CD4-positive, alpha-beta T cell (primary cell): ENCODE results near the gene TLR8. TPM values are rescaled to one million over a fixed set of nuclear protein-coding genes. Genes with fewer than 3 reads are reported as not detected.

Experiments
- ATAC-seq: fragments of 200-7000 bp; cut with Tn5 transposase; one replicate; pipeline ENCODE4 v1.10.0; 2022; ENCODE audit warnings: mild to moderate bottlenecking; ENCODE audit not compliant: poor library complexity
- CTCF ChIA-PET: fragments of 350-600 bp; sonication (Branson Sonifier 250); formaldehyde crosslinking; loops from one replicate; lab custom pipeline; 2021; ENCODE audit warnings: antibody characterized with exemption, inconsistent platforms; lab: Charles Lee
- POLR2A ChIA-PET: fragments of 350-600 bp; sonication (Branson Sonifier 250); formaldehyde crosslinking; loops from one replicate; lab custom pipeline; 2021; ENCODE audit warnings: antibody characterized with exemption, inconsistent platforms; lab: Charles Lee
- DNase-seq, 14 experiments: peaks; one replicate each; pipeline ENCODE4 v3.0.0-alpha.2; 2013 to 2020; ENCODE audit warnings: mixed read lengths in 2 of 14
- H3K27ac ChIP-seq, 2 donors: one replicate each; pipeline versions ENCODE4 v1.5.1 to v1.7.0; 2013; ENCODE audit warnings: low read length in 2 of 2, low read depth in 1 of 2, mild to moderate bottlenecking in 1 of 2
- H3K27me3 ChIP-seq, 2 experiments: 1 replicate in 1 of 2; 2 replicates in 1 of 2; pipeline versions ENCODE4 v1.6.1 to v1.7.0; 2013; ENCODE audit warnings: low read length in 2 of 2, control low read depth in 1 of 2, mild to moderate bottlenecking in 1 of 2, moderate library complexity in 1 of 2; ENCODE audit not compliant: insufficient read depth in 2 of 2, control insufficient read depth in 1 of 2
- H3K36me3 ChIP-seq: one replicate; pipeline ENCODE4 v1.6.1; 2013; ENCODE audit warnings: low read length, control low read depth; ENCODE audit not compliant: insufficient read depth
- H3K4me1 ChIP-seq: one replicate; pipeline ENCODE4 v1.6.1; 2013; ENCODE audit warnings: low read length, control low read depth; ENCODE audit not compliant: insufficient read depth
- H3K4me3 ChIP-seq: one replicate; pipeline ENCODE4 v1.5.1; 2013; ENCODE audit warnings: mild to moderate bottlenecking, low read length, moderate library complexity
- H3K9me3 ChIP-seq, 2 experiments: 1 replicate in 1 of 2; 2 replicates in 1 of 2; pipeline versions ENCODE4 v1.6.1 to v1.7.0; 2013; ENCODE audit warnings: low read length in 2 of 2, mild to moderate bottlenecking in 2 of 2, control low read depth in 1 of 2, moderate library complexity in 1 of 2; ENCODE audit not compliant: control insufficient read depth in 1 of 2, insufficient read depth in 1 of 2
- H3K27ac Mint-ChIP-seq: one replicate; pipeline ENCODE4 v1.8.0; 2020; ENCODE audit warnings: mixed read lengths
- H3K27me3 Mint-ChIP-seq: one replicate; pipeline ENCODE4 v1.8.0; 2021; ENCODE audit warnings: mixed read lengths
- H3K36me3 Mint-ChIP-seq: one replicate; pipeline ENCODE4 v1.8.0; 2021; ENCODE audit warnings: low read depth, mixed read lengths
- H3K4me1 Mint-ChIP-seq: one replicate; pipeline ENCODE4 v1.8.0; 2021; ENCODE audit warnings: low read depth, mixed read lengths
- H3K4me3 Mint-ChIP-seq: one replicate; pipeline ENCODE4 v1.8.0; 2020; ENCODE audit warnings: mild to moderate bottlenecking, mixed read lengths
- H3K9me3 Mint-ChIP-seq: one replicate; pipeline ENCODE4 v1.8.0; 2020; ENCODE audit warnings: mixed read lengths
- intact Hi-C, 2 experiments: fragments of 100-400 bp; cut with DNase I in 1 of 2; cut with micrococcal nuclease in 1 of 2; formaldehyde crosslinking; loops; one replicate each; pipeline versions ENCODE4 v1.15.1 to v1.9.0; 2023 to 2025; cut with DNase I, micrococcal nuclease
- total RNA-seq, 174 experiments: library from RNA in 2 of 174; stranded (reverse) in 2 of 174; gene quantifications; one replicate each; pipeline ENCODE4 v1.2.3 and lab custom pipeline; 2021 to 2026
- TF ChIP-seq, protein P1 (sequence below): fragments of 200-600 bp; IDR thresholded peaks from one replicate; pipeline ENCODE4 v1.8.0; 2022; ENCODE audit warnings: antibody characterized with exemption, mild to moderate bottlenecking

Gene TLR8
- total RNA-seq, 2 experiments from 2014 or later, result 0.08 TPM

DNA sequence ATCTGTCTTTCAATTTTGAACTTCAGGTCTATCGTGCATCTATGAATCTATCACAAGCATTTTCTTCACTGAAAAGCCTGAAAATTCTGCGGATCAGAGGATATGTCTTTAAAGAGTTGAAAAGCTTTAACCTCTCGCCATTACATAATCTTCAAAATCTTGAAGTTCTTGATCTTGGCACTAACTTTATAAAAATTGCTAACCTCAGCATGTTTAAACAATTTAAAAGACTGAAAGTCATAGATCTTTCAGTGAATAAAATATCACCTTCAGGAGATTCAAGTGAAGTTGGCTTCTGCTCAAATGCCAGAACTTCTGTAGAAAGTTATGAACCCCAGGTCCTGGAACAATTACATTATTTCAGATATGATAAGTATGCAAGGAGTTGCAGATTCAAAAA, 19.9 kb upstream of the TLR8 start:
- Histone ChIP-seq H3K27me3 (no peaks in the 10 kb centered on the region), H3K27ac (no peak overlapping the region), H3K9me3 (no peaks in the 10 kb centered on the region), H3K36me3 (no peaks in the 10 kb centered on the region), H3K4me3 (no peak overlapping the region), H3K4me1 (peaks cover 4% of the 10 kb centered on the region)
- ChIA-PET CTCF (no interaction called here), POLR2A (no interaction called here)
- Mint-ChIP-seq H3K4me3 (no peak overlapping the region), H3K36me3 (no peaks in the 10 kb centered on the region), H3K4me1 (peaks cover 22% of the 10 kb centered on the region), H3K27ac (no peak overlapping the region), H3K9me3 (no peaks in the 10 kb centered on the region), H3K27me3 (no peaks in the 10 kb centered on the region)
- intact Hi-C loops, result no loop called here
- TF ChIP-seq, protein P1, sequence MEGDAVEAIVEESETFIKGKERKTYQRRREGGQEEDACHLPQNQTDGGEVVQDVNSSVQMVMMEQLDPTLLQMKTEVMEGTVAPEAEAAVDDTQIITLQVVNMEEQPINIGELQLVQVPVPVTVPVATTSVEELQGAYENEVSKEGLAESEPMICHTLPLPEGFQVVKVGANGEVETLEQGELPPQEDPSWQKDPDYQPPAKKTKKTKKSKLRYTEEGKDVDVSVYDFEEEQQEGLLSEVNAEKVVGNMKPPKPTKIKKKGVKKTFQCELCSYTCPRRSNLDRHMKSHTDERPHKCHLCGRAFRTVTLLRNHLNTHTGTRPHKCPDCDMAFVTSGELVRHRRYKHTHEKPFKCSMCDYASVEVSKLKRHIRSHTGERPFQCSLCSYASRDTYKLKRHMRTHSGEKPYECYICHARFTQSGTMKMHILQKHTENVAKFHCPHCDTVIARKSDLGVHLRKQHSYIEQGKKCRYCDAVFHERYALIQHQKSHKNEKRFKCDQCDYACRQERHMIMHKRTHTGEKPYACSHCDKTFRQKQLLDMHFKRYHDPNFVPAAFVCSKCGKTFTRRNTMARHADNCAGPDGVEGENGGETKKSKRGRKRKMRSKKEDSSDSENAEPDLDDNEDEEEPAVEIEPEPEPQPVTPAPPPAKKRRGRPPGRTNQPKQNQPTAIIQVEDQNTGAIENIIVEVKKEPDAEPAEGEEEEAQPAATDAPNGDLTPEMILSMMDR, result no peak
- DNase-seq (no peak), ATAC-seq (no peak)

- ChIA-PET CTCF (no interaction called here), POLR2A (no interaction called here)
- Histone ChIP-seq H3K4me1 (peaks cover 4% of the 10 kb centered on the region), H3K4me3 (no peak overlapping the region), H3K9me3 (no peaks in the 10 kb centered on the region), H3K27me3 (no peaks in the 10 kb centered on the region), H3K36me3 (no peaks in the 10 kb centered on the region), H3K27ac (no peak overlapping the region)
- H3K9me3 Mint-ChIP-seq, result no peaks in the 10 kb centered on the region
- H3K4me3 Mint-ChIP-seq, result no peak overlapping the region
- DNase-seq (no peak), ATAC-seq (no peak)
- H3K27ac Mint-ChIP-seq, result no peak overlapping the region
- H3K4me1 Mint-ChIP-seq, result peaks cover 26% of the 10 kb centered on the region
- no peaks in the 10 kb centered on the region for H3K27me3 Mint-ChIP-seq
- intact Hi-C loops, result no loop called here
- TF ChIP-seq, protein P1, result no peak
- no peaks in the 10 kb centered on the region for H3K36me3 Mint-ChIP-seq
Measured at GRCh38 chrX:12887141-12887540, 19.3 kb upstream of the TLR8 start.

DNA sequence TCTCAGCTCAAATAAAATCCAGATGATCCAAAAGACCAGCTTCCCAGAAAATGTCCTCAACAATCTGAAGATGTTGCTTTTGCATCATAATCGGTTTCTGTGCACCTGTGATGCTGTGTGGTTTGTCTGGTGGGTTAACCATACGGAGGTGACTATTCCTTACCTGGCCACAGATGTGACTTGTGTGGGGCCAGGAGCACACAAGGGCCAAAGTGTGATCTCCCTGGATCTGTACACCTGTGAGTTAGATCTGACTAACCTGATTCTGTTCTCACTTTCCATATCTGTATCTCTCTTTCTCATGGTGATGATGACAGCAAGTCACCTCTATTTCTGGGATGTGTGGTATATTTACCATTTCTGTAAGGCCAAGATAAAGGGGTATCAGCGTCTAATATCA, 18.7 kb upstream of the TLR8 start:
- TF ChIP-seq, protein P1, result no peak
- H3K9me3 Mint-ChIP-seq, result no peaks in the 10 kb centered on the region
- H3K27me3 ChIP-seq, result no peaks in the 10 kb centered on the region
- ChIA-PET CTCF (no interaction called here), POLR2A (no interaction called here)
- H3K9me3 ChIP-seq, result no peaks in the 10 kb centered on the region
- no peak overlapping the region for H3K27ac Mint-ChIP-seq
- DNase-seq (no peak), ATAC-seq (no peak)
- H3K4me1 ChIP-seq, result peaks cover 4% of the 10 kb centered on the region
- H3K27me3 Mint-ChIP-seq, result no peaks in the 10 kb centered on the region
- no peak overlapping the region for H3K4me3 Mint-ChIP-seq
- H3K36me3 Mint-ChIP-seq, result no peaks in the 10 kb centered on the region
- intact Hi-C loops, result no loop called here
- no peak overlapping the region for H3K4me3 ChIP-seq
- peaks cover 30% of the 10 kb centered on the region for H3K4me1 Mint-ChIP-seq
- no peak overlapping the region for H3K27ac ChIP-seq
- H3K36me3 ChIP-seq, result no peaks in the 10 kb centered on the region
